GM21447 (cell line): ENCODE data around the gene HMGA1.

Experiments
- ATAC-seq: cut with Tn5 transposase; IDR thresholded peaks from one replicate; pipeline ENCODE4 v1.9.1; 2021; ENCODE audit not compliant: unreplicated experiment

HMGA1 gene

DNA sequence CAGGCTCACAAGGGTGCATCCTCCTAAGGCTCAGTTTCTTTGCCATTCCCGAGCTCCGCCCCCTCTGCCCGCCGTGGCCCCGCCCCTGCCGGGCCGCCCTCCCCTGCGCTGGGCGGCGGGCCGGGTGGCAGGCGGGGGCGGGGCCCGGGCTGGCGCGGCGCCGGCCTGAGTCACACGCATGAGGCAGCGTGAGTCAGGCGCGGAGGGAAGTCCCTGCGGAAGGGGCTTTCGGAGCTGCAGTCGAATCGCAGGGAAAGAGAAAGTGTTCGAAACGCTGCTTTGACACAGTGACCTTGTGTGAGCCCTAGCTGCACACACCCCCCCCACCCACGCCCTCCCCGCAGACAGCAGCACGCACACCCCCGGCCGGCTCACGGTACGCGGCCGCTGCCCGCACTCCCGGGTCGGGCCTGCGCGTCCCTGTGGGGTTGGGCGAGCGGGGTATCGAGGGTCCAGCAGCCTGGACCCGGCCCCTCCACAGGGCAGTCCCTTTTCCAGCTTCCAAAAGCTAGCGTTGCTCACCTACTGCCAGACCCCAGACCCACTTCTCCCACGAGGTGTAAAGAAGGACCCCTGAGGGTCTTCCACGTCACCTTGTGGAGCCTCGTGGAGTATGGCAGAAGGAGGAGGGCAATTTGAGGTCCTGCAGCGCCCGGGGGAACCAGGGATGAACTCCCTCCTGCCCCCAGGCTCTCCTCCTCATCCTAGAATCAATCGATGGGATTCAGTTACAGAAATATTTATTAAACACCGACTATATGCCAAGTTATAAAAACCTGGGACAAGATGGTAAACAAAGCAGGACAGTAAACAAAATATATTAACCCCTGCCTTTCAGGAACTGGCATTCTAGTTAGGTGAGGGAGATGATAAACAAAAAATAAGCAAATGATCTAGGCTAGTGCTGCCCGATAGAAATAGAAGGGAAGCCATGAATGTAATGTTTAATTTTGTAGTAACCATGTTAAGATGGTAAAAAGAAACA lies 12.4 kb upstream of the HMGA1 start:
- peak; percentile 85 for ATAC-seq

- no peak for ATAC-seq
Observed at GRCh38 chr6:34225551-34225950, 11.1 kb upstream of the HMGA1 start.

GRCh38 chr6:34226066-34226465 lies 10.6 kb upstream of the HMGA1 start:
- no peak for ATAC-seq

DNA sequence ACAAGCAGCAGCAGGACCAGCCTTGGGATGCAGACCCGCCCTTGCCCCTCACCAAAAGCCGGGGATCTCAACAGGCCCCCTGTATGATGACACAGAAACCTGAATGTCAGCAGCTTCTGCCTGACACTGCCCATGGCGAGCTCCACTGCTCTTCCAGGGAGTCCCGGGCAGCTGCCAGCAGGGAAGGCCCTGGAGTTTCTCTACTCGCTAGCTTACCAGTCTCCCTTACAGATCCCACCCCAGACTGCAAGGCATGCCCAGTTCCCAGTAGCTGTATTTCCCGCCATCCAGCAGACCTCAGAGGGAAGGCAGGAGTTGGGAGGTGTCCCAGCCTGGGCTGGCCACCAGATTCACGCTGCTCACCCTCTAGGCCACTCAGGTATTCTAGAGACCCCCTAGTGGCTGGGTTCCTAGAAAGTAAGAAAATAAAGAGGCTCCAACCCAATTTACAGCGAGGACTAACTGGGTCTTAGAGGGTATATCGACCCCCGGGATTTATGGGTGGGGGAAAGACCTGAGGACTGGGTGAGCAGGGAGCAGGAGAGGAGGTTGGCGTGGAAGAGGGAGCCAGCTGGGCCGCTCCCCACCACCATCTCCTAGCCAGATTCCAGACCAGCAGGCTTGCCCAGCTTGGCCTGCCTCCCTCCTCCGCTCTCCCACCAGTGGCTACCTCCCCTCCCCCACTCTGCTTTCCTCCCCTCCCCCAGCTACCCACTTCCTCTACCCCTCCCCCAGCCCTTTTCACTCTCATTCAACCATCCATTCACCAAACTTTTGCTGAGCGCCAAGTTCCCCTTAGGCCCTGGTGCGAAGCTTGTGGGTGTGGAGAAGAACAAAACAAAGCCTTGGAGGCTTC lies 9.7 kb upstream of the HMGA1 start:
- no peak for ATAC-seq

GRCh38 chr6:34227761-34228421 lies 8.8 kb upstream of the HMGA1 start:
- no peak for ATAC-seq

DNA sequence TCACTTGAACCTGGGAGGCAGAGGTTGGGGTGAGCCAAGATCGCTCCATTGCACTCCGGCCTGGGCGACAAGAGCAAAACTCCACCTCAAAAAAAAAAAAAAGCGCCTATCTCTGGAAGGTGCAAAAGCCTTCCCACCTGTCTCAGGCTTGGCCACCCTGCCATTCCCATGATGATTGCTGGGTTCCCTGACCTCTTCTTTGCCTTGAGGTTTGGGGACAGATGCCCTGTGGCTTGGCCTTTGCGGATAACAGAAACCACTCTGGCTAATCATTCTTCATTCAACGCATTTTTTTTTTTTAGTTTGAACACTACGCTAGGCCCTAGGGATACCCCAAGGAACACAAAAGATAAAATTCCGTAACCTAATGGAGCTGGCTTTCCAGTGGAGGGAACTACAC lies 6.8 kb upstream of the HMGA1 start:
- ATAC-seq, result no peak

DNA sequence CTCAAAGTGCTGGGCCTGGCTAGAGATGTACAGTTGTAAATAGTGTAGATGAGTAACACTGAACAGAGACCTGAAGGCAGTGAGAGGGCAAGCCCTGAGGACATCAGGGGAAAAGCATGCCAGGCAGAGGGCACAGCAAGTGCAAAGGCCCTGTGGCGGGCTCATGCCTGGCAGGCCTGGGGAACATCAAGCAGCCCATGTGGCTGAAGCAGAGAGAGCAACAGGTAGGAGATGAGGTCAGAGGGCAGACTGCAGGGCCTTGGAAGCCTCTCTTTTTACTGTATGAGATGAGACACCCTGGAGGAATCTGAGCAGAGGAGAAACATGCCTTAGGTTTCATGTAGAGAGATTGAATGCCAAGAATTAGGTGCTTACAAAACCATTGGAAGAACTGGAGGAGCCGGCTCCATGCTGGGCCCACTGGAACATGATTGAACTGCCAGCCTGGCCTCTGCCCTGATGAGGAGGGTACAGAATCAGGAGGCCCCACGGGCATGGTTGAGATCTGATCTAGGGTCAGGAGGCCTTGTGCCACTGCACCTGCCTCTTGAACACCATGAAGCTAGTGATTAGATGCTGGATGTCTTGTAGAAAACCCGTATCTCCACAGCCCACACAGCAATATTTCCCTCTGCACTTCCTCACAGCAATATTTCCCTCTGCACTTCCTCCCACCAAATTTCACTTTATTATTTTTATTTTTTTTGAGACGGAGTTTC lies 5.9 kb upstream of the HMGA1 start:
- no peak for ATAC-seq

DNA sequence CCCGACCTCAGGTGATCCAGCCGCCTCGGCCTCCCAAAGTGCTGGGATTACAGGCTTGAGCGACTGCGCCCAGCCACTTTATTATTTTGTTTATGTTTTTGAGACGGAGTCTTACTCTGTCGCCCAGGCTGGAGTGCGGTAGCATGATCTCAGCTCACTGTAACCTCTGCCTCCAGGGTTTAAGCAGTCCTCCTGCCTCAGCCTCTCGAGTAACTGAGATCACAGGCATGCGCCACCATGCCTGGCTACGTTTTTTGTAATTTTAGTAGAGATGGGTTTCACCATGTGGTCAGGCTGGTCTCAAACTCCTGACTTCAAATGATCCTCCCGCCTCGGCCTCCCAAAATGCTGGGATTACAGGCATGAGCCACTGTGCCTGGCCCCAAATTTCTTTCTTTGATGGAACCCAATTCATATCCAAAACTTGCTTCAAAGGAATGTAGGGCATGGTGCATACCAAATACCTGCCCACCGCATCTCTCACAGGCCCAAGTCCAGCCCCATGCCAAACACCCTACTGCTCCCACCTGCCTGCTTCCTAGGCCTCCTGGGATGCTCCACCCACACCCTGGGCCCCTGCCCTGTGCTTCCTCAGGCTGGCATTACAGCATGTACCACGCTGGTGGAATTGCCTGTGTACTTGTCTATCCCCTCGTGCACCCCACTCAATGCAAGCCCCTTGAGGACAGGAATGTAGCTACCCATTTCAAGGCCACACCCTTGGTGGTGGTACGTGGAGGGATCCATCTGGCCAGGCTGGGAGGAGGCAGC lies 4.9 kb upstream of the HMGA1 start:
- no peak for ATAC-seq

DNA sequence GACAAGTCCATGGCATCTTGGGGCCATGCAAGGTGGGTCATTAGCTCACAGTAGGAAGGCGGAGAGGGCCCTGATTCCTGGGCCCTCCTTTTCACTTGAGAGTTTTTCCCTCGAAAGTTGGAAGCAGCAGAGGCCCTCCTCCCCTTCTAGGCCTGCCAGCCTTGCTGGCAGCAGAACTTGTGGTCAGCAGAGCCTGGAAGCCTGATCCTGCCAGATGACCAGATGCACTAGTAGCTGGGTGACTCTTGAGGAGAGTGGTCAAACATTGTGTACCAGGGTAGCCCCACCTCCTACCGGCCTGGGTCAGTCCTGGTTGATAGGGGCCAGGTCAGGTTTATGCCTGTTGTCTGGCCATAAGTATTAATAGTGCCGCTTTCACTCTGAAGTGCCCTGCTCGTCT lies 3.8 kb upstream of the HMGA1 start:
- ATAC-seq, result no peak

DNA sequence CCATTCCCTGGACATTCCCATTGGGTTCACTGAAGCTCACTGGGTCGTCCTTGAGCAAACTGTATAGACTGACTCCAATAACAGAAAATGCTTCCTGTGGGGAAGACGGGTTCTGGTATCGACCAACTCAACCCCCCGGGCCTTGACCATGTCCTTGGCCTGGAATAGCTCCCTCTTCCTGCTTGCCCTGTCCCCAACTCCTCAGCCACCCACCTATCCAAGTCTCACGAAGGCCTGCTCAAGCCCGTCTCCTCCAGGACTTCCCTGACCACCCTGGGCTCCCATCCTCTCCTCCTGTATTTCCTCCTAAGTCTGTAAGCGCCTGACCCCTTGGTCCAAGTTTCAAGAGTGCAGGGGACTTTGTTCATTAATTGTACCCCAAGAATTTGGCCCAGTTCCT lies 2.8 kb upstream of the HMGA1 start:
- ATAC-seq, result no peak

- no peak for ATAC-seq
Observed at GRCh38 chr6:34234667-34235306, 1.9 kb upstream of the HMGA1 start.

DNA sequence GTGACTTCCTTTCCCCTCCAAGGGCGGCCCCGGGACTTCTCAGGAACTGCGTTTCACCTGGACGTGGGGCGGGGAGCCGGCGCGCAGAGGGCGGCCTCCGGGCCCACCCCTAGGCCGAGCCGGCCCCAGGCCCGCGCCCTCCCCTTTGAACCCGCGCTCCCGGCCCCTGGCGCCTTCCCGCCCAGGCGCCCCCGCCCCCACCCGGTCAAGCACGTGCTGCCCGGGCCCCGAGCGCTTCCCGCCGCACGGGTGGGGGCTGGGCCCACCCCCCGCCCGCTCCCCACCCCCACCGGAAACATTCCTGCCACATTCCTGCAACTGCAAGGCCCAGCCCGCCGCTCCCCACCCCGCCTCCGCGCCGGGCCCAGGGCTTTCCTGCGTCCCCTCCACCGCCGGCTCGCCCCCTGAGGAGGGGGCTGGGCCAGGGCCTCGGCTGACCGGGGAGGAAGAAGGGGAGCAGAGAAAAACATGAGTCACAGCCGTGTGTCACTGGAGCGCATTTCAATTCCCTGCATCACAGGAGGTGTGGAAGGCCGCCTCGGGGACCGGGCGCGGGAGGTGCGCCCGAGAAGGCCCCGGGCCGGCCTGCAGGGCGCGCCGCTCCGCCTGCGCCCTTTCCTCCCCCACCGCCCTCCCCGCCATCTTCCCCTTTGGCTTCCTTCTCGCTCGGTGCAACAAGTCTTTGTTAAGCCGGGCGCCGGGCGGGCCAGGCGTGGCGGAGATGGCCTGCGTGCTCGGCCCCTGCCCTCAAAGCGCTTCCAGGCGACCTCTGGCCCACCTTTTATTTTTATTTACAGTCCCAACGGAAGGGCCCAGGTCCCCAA lies 1.2 kb upstream of the HMGA1 start:
- ATAC-seq, result peak; percentile 1

DNA sequence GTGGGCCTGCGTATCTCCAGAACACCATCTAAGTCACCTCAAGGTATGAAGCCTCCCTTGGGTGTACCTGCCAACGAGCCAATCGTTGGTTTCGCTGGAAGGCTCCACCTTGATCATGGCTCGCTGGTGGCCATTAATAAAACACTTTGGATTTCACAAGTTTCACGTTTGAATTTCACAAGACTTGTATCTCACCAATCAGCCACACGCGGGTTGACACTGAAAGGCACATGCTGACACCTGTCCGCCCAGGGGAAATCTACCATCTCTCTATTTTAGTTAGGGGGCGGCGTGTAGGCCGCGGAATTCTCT lies 586 bp upstream of the HMGA1 start:
- ATAC-seq, result peak; percentile 4

DNA sequence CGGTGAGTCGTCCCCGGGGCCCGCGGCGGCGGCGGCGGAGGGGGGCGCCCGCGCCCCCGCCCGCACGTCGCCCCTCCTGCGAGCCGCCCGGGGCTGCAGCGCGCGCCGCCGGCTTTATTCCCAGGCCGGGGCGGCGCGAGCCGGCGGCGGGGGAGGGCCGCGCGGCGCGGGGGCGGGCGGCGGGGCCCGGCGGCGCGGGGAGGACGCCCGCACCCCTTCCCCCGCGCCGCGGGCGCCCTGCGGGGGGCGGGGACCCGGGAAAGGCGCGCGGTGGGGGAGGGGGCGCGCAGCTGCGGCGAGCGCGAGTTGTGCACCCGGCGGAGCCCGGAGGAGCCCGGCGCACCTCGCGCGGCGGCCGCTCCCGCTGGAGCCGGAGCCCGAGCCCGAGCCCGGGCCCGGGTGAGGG lies 646 bp downstream of the HMGA1 start:
- ATAC-seq, result peak; percentile 2

GRCh38 chr6:34237722-34238584 lies 1.3 kb downstream of the HMGA1 start:
- no peak for ATAC-seq

- no peak for ATAC-seq
Observed at GRCh38 chr6:34238585-34239499, 2.2 kb downstream of the HMGA1 start.

DNA sequence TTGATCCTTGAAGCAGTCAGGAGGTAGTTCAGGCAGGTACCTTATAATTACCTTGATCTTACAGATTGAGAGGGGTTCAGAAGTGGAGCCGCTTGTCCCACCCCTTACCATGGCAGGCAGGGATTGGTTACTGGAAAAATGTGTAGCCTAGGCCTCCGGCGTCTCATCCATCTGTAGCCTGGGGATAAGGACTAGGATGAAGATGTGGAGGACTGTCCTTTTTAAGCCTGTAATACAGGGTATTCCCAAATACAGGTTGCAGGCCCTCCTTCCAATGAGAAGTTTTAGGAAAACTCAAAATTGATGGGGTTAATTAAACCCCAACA lies 2.8 kb downstream of the HMGA1 start:
- no peak for ATAC-seq
